ENCODE data around the gene POU3F1. TPM values are rescaled to one million over a fixed set of nuclear protein-coding genes. Genes with fewer than 3 reads are reported as not detected.
A peak's percentile ranks its signal among the peaks of the same experiment; 100 is the strongest.

The POU3F1 gene
- total RNA-seq, 1 donor from 2014 or later: 1.2 TPM

DNA sequence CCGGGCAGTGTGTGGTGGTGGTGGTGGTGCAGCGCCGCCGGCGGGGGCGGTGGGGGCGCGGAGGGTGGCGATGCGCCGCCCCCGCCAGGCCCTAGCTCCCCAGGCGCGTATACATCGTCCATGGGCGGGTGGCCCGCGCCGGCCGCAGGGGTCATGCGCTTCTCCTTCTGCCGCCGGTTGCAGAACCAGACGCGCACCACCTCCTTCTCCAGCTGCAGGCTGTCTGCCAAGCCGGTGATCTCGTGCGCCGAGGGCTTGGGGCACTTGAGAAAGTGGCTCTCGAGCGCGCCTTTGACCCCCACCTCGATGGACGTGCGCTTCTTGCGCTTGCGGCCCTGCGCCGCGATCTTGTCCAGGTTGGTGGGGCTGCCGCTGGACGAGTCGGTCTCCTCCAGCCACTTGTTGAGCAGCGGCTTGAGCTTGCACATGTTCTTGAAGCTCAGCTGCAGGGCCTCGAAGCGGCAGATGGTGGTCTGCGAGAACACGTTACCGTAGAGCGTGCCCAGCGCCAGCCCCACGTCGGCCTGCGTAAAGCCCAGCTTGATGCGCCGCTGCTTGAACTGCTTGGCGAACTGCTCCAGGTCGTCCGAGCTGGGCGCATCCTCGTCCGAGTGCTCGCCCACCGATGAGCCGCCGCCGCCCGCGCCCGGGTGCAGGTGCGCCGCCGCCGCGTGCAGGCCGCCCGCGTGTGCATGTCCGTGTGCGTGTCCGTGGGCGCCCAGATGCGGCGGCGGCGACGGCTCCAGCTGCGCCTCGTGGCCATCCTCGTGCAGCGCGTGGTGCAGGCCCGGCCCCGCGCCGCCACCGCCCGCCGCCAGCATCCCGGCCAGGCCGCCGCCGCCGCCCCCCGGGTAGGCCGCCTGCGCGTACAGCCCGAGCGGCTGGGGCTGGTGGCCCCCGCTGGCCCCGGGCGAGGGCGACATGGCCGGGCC is 926 bp downstream of the POU3F1 start:
- peak overlapping the region; percentile 47 for H3K4me3 Mint-ChIP-seq (ENCODE audit: unreplicated experiment)
- TF ChIP-seq, protein P1, sequence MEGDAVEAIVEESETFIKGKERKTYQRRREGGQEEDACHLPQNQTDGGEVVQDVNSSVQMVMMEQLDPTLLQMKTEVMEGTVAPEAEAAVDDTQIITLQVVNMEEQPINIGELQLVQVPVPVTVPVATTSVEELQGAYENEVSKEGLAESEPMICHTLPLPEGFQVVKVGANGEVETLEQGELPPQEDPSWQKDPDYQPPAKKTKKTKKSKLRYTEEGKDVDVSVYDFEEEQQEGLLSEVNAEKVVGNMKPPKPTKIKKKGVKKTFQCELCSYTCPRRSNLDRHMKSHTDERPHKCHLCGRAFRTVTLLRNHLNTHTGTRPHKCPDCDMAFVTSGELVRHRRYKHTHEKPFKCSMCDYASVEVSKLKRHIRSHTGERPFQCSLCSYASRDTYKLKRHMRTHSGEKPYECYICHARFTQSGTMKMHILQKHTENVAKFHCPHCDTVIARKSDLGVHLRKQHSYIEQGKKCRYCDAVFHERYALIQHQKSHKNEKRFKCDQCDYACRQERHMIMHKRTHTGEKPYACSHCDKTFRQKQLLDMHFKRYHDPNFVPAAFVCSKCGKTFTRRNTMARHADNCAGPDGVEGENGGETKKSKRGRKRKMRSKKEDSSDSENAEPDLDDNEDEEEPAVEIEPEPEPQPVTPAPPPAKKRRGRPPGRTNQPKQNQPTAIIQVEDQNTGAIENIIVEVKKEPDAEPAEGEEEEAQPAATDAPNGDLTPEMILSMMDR (IDR thresholded peaks at IDR 0.05; ENCODE audit: unreplicated experiment): no peak
- H3K27me3 Mint-ChIP-seq (ENCODE audit: unreplicated experiment): peaks cover 9% of the 10 kb centered on the region
- no peak for DNase-seq (ENCODE audit: low spot score)
- H3K9me3 Mint-ChIP-seq (ENCODE audit: unreplicated experiment): no peaks in the 10 kb centered on the region
- peaks cover 33% of the 10 kb centered on the region for H3K4me1 Mint-ChIP-seq (ENCODE audit: unreplicated experiment)
- H3K27ac Mint-ChIP-seq (ENCODE audit: unreplicated experiment): no peak overlapping the region
- no peaks in the 10 kb centered on the region for H3K36me3 Mint-ChIP-seq (ENCODE audit: low read depth, unreplicated experiment)

DNA sequence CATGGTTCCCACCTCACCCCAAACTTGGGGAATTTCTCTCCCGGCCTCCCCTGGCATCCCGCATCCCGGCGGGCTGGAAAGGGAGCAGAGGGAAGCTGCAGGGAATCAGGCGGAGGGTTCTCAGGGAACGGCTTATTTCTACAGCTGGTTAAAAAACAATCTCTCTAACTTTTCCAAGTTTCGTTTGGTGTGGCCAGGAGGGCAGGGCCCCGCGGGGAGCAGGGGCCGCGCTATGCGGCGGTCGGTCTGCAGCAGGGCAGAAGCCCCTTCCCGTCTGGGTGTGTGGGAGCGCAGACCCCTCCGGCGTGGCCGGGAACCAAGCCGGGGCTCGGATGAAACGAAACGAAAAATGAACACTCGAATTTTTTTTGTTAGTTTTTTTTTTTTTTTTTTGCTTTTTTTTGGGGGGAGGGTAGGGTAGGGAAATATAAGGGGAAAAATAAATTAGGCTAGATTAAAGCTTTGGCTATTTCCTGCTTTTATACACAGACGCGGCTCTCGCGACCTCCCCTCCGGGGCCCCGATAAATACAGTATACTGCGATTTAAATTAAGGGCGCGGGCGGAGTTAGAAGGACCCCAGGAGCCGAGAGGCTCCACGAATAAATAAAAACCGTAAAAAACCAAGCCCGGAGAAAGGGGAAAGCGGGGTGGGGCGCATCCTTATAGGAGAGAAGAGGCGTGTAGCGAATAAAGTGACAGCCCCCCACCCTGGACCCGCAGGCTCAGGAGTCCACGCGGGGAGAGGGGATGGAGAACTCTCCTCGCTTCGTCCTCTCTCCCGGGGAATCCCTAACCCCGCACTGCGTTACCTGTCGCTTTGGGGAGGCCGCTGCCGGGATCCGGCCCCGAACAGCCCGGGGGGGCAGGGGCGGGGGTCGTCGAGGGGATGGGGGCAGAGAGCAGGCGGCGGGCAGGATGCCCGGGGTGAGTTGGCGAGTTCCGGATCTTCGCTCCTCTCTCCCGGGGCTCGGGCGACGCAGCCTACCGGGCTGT is 2.1 kb downstream of the POU3F1 start:
- peaks cover 37% of the 10 kb centered on the region for H3K4me1 Mint-ChIP-seq (ENCODE audit: unreplicated experiment)
- TF ChIP-seq, protein P1 (IDR thresholded peaks at IDR 0.05; ENCODE audit: unreplicated experiment): no peak
- H3K9me3 Mint-ChIP-seq (ENCODE audit: unreplicated experiment): no peaks in the 10 kb centered on the region
- H3K4me3 Mint-ChIP-seq (ENCODE audit: unreplicated experiment): peak overlapping the region; percentile 89
- peaks cover 8% of the 10 kb centered on the region for H3K27me3 Mint-ChIP-seq (ENCODE audit: unreplicated experiment)
- H3K27ac Mint-ChIP-seq (ENCODE audit: unreplicated experiment): no peak overlapping the region
- peaks cover 3% of the 10 kb centered on the region for H3K36me3 Mint-ChIP-seq (ENCODE audit: low read depth, unreplicated experiment)
- no peak for DNase-seq (ENCODE audit: low spot score)

DNA sequence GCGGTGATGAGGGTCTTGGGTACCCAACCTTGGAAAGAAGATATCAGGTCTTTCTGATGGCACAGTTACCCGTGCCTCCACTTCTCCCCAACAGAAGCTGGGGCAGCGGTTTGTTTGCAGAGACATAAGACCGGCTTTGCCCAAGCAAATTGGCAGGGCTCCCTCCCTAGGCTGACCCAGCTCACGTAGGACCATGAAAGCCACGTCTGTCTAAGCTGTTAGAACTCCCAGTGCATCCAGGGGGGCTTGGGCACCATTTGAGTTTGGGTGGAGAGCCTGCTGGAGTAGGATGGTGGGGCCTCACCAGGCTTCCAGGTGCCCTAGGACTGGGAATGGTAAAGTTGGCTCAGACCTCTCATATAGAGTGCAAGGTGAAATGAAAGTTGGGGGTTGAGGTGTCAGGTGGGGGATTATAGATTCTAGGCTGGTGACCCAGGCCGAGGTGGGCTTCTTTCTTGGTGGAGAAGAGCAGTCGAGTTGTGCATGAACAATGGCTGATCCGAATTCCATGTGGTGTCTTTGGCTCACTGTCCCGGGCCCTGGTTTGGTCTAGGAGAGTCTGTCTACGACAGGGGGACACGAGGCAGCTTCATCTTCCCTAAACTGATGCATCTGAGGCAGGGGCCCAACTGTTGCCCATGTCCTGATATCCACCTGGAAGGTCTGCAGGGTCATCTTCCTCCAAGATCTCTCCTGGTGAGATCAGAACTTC is 3.4 kb downstream of the POU3F1 start:
- no peak for DNase-seq (ENCODE audit: low spot score)
- Mint-ChIP-seq H3K27me3 (ENCODE audit: unreplicated experiment) (peaks cover 8% of the 10 kb centered on the region), H3K4me3 (ENCODE audit: unreplicated experiment) (peak overlapping the region; percentile 21), H3K4me1 (ENCODE audit: unreplicated experiment) (peaks cover 31% of the 10 kb centered on the region), H3K27ac (ENCODE audit: unreplicated experiment) (peak overlapping the region; percentile 25), H3K9me3 (ENCODE audit: unreplicated experiment) (no peaks in the 10 kb centered on the region), H3K36me3 (ENCODE audit: low read depth, unreplicated experiment) (peaks cover 3% of the 10 kb centered on the region)
- TF ChIP-seq, protein P1 (IDR thresholded peaks at IDR 0.05; ENCODE audit: unreplicated experiment): no peak

DNA sequence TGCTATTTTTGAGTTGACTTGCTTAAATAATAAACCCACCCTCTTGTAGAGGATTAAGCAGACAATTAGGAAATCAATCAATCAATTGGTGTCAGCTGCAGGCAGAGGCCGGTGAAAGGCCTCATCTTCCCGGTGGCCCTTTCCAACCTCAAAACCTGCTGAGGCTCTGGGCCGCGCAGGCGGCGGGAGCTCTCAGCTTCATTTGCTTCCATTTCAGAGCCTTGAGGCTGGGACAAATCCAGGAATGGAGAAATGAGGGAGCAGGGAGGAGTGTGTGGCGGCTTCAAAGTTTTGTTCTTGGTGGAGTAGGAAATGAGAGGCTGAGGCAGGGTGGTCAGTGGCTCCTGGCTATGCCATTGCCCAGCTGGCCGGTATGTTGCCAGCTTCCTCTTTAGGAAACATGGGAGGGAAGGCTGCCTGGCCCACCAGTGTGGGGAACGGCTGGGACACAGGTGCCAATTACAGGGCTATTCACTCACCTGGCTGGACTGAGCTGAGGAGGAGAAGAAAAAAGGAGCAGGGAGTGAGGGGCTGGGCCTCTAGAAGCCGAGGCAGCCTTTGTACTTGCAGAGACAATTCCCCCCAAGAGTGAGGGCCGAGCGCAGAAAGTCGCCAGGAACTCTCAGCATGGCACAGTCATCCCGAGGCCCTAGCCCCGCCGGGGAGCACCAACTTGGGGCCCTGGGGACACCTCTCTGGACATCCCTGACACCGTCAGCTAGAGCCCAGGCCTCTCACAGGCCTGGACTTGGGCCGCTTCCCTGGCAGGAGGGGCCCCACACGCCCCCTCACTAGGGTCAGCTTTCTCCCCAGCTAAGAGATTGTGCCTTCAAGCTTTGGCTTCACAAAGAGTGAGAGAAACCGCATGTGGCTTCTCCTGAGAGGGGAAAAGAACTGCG is 4.4 kb downstream of the POU3F1 start:
- no peak for DNase-seq (ENCODE audit: low spot score)
- Mint-ChIP-seq H3K9me3 (ENCODE audit: unreplicated experiment) (no peaks in the 10 kb centered on the region), H3K27me3 (ENCODE audit: unreplicated experiment) (peaks cover 8% of the 10 kb centered on the region), H3K27ac (ENCODE audit: unreplicated experiment) (no peak overlapping the region), H3K36me3 (ENCODE audit: low read depth, unreplicated experiment) (peaks cover 3% of the 10 kb centered on the region), H3K4me1 (ENCODE audit: unreplicated experiment) (peaks cover 25% of the 10 kb centered on the region), H3K4me3 (ENCODE audit: unreplicated experiment) (no peak overlapping the region)
- TF ChIP-seq, protein P1 (IDR thresholded peaks at IDR 0.05; ENCODE audit: unreplicated experiment): no peak
